Stimulated activated CD8-positive, alpha-beta memory T cell treated with anti-CD3 and anti-CD28 coated beads, Interleukin-7, amount 100 ng/mL, for 48 hours (primary cell): ENCODE data around the gene AURKAIP1.

Experiments
- DNase-seq, 2 donors: peaks; one replicate each; pipeline ENCODE4 v3.0.0-alpha.2; 2020; ENCODE audit warnings: low read depth in 1 of 2; ENCODE audit errors: extremely low read depth in 1 of 2

AURKAIP1 gene

GRCh38 chr1:1335283-1335682 lies 39.7 kb downstream of the AURKAIP1 start:
- DNase-seq = no peak

- DNase-seq = no peak
Observed at GRCh38 chr1:1334835-1335234, 40.2 kb downstream of the AURKAIP1 start.

GRCh38 chr1:1333551-1334241 lies 41.3 kb downstream of the AURKAIP1 start:
- DNase-seq = no peak

- DNase-seq = no peak
Observed at GRCh38 chr1:1332774-1333480, 42.1 kb downstream of the AURKAIP1 start.

- DNase-seq = no peak
Observed at GRCh38 chr1:1332031-1332755, 42.8 kb downstream of the AURKAIP1 start.

- no peak for DNase-seq
Observed at GRCh38 chr1:1331068-1331965, 43.7 kb downstream of the AURKAIP1 start, which contains the start of gene TAS1R3. TSS of gene TAS1R3 (plus strand) at chr1:1331280. CDS start at chr1:1331346, 66 bp downstream.

GRCh38 chr1:1330366-1331067 lies 44.5 kb downstream of the AURKAIP1 start:
- DNase-seq = no peak

GRCh38 chr1:1329304-1330210 lies 45.5 kb downstream of the AURKAIP1 start:
- no peak for DNase-seq

GRCh38 chr1:1328254-1328653 lies 46.8 kb downstream of the AURKAIP1 start:
- DNase-seq = no peak

- no peak for DNase-seq
Observed at GRCh38 chr1:1327291-1327690, 47.7 kb downstream of the AURKAIP1 start.

- no peak for DNase-seq
Observed at GRCh38 chr1:1326075-1326605, 48.9 kb downstream of the AURKAIP1 start.

GRCh38 chr1:1325288-1326074 lies 49.5 kb downstream of the AURKAIP1 start:
- DNase-seq = no peak

- DNase-seq = peak; percentile 90 to 92
Observed at GRCh38 chr1:1324524-1325287, 50.3 kb downstream of the AURKAIP1 start, which contains the start of the genes CPTP and INTS11. TSS of gene CPTP (plus strand) at chr1:1324802. CDS start at chr1:1326911, 2,109 bp downstream. TSS of gene INTS11 (minus strand) at chr1:1324660. CDS start at chr1:1324608, 52 bp downstream.

- no peak for DNase-seq
Observed at GRCh38 chr1:1324084-1324523, 50.9 kb downstream of the AURKAIP1 start.
